SK-MEL-5 (cell line): Measurements from ENCODE around the gene CSNK1D. TPM values are rescaled to one million over a fixed set of nuclear protein-coding genes. Genes with fewer than 3 reads are reported as not detected.

ENCODE experiments used
- DNase-seq: peaks from one replicate; pipeline ENCODE4 v3.0.0-alpha.2; 2016; ENCODE audit warnings: low read depth, low spot score
- in situ Hi-C: cut with HindIII; loops from 2 replicates; pipeline ENCODE4 v1.10.0; 2016; ENCODE audit warnings: low sequenced_read_pairs, high pct_unique_total_duplicates, low pct_unique_long_range_greater_than_20kb
- total RNA-seq: library from RNA; depleted of rRNA; stranded (reverse); fragments of >200 nt; shearing (Covaris generic); gene quantifications from 2 replicates; pipeline ENCODE4 v1.2.3, GENCODE V29; 2014

Gene CSNK1D
- total RNA-seq, 1 experiment from 2014 or later = 23.6 TPM

- in situ Hi-C loops = no loop called here
- DNase-seq = no peak
Measured at GRCh38 chr17:82282239-82283207, 9.0 kb upstream of the CSNK1D start.

- in situ Hi-C loops = no loop called here
- DNase-seq = no peak
Measured at GRCh38 chr17:82281502-82282238, 8.2 kb upstream of the CSNK1D start.

GRCh38 chr17:82281076-82281475 lies 7.6 kb upstream of the CSNK1D start:
- in situ Hi-C loops = no loop called here
- DNase-seq = no peak

- DNase-seq = no peak
- in situ Hi-C loops = no loop called here
Measured at GRCh38 chr17:82280537-82280936, 7.0 kb upstream of the CSNK1D start.

- DNase-seq = no peak
- in situ Hi-C loops = no loop called here
Measured at GRCh38 chr17:82278786-82279391, 5.4 kb upstream of the CSNK1D start.

- no peak for DNase-seq
- in situ Hi-C loops = no loop called here
Measured at GRCh38 chr17:82278308-82278707, 4.8 kb upstream of the CSNK1D start.

GRCh38 chr17:82277851-82278250 lies 4.4 kb upstream of the CSNK1D start:
- no peak for DNase-seq

GRCh38 chr17:82276938-82277337 lies 3.4 kb upstream of the CSNK1D start:
- in situ Hi-C loops = no loop called here
- DNase-seq = no peak

More at GRCh38 chr17:82277851-82278250, 4.4 kb upstream of the CSNK1D start:
- in situ Hi-C loops = no loop called here

- no peak for DNase-seq
- in situ Hi-C loops = no loop called here
Measured at GRCh38 chr17:82275326-82275725, 1.8 kb upstream of the CSNK1D start.

- in situ Hi-C loops = no loop called here
- no peak for DNase-seq
Measured at GRCh38 chr17:82274134-82275020, 877 bp upstream of the CSNK1D start.

- in situ Hi-C loops = no loop called here
- DNase-seq = peak; percentile 15
Measured at GRCh38 chr17:82272495-82273326, 789 bp downstream of the CSNK1D start.

- in situ Hi-C loops = no loop called here
- no peak for DNase-seq
Measured at GRCh38 chr17:82271401-82271800, 2.1 kb downstream of the CSNK1D start.

- in situ Hi-C loops = no loop called here
- no peak for DNase-seq
Measured at GRCh38 chr17:82270651-82271050, 2.8 kb downstream of the CSNK1D start.

- in situ Hi-C loops = no loop called here
- DNase-seq = no peak
Measured at GRCh38 chr17:82269882-82270500, 3.5 kb downstream of the CSNK1D start.

GRCh38 chr17:82269138-82269881 lies 4.2 kb downstream of the CSNK1D start:
- no peak for DNase-seq
- in situ Hi-C loops = no loop called here
